Stimulated activated memory B cell treated with anti-CD40 and anti-IgM and Interleukin-4, amounts not matched to agents 10 μg/mL and 1 μg/mL and 100 μg/mL, for 72 hours (primary cell): ENCODE measurements around the gene SLC25A25.
"Not testable (repeated sequence)": the region's sequence is repeated elsewhere in the genome, so short reads cannot be mapped to it uniquely, and the experiment has no call there.

Source experiments
- ATAC-seq: fragments of 150-1000 bp; cut with Tn5 transposase; 2 replicates; pipeline ENCODE4 v1.10.0; 2021
- H3K27ac Mint-ChIP-seq: one replicate; pipeline ENCODE4 v1.8.0; 2022; ENCODE audit warnings: mild to moderate bottlenecking, mixed read lengths
- H3K27me3 Mint-ChIP-seq: one replicate; pipeline ENCODE4 v1.8.0; 2022; ENCODE audit warnings: mixed read lengths
- H3K36me3 Mint-ChIP-seq: one replicate; pipeline ENCODE4 v1.8.0; 2022; ENCODE audit warnings: mixed read lengths
- H3K4me1 Mint-ChIP-seq: one replicate; pipeline ENCODE4 v1.8.0; 2022; ENCODE audit warnings: mixed read lengths
- H3K4me3 Mint-ChIP-seq: one replicate; pipeline ENCODE4 v1.8.0; 2022; ENCODE audit warnings: mild to moderate bottlenecking, moderate library complexity, mixed read lengths
- H3K9me3 Mint-ChIP-seq: one replicate; pipeline ENCODE4 v1.8.0; 2022; ENCODE audit warnings: mixed read lengths

The SLC25A25 gene

GRCh38 chr9:128043467-128043868 lies 24.6 kb upstream of the SLC25A25 start:
- H3K4me3 Mint-ChIP-seq, result no peak overlapping the region
- no peaks in the 10 kb centered on the region for H3K9me3 Mint-ChIP-seq
- peaks cover 14% of the 10 kb centered on the region for H3K4me1 Mint-ChIP-seq
- H3K27me3 Mint-ChIP-seq, result no peaks in the 10 kb centered on the region
- H3K36me3 Mint-ChIP-seq, result no peaks in the 10 kb centered on the region
- no peak overlapping the region for H3K27ac Mint-ChIP-seq
- no peak for ATAC-seq

DNA sequence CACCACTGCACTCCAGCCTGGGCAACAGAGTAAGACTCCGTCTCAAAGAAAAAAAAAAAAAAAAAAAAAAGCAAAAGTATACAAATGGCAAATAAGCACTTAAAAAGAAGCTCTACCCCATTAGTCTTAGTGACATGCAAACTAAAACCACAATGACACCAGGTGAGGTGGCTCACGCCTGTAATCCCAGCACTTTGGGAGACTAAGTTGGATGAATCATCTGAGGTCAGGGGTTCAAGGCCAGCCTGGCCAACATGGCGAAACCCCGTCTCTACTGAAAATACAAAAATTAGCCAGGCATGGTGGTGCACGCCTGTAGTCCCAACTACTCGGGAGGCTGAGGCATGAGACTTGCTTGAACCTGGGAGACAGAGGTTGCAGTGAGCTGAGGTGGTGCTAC lies 22.6 kb upstream of the SLC25A25 start:
- not testable (repeated sequence) for H3K36me3 Mint-ChIP-seq, H3K9me3 Mint-ChIP-seq, ATAC-seq, H3K27me3 Mint-ChIP-seq, H3K4me3 Mint-ChIP-seq, H3K27ac Mint-ChIP-seq
- peaks cover 14% of the 10 kb centered on the region for H3K4me1 Mint-ChIP-seq

DNA sequence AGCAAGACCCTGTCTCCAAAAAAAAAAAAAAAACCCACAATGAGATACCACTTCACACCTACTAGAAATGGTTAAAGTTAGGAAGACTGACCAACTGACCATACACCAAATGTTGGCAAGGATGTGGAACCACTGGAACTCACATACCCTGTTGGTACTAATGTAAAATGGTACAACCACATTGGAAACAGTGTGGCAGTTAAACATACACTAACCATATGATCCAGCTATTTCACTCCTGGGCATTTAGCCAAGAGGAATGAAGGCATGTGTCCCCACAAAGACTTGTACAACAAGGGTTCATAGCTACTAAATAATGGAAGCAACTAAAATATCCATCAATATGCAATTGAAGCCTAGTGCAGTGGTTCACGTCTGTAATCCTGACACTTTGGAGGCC lies 22.2 kb upstream of the SLC25A25 start:
- H3K4me1 Mint-ChIP-seq, result peaks cover 14% of the 10 kb centered on the region
- H3K27me3 Mint-ChIP-seq, result no peaks in the 10 kb centered on the region
- H3K27ac Mint-ChIP-seq, result no peak overlapping the region
- H3K36me3 Mint-ChIP-seq, result no peaks in the 10 kb centered on the region
- H3K4me3 Mint-ChIP-seq, result no peak overlapping the region
- no peaks in the 10 kb centered on the region for H3K9me3 Mint-ChIP-seq
- ATAC-seq, result no peak

- Mint-ChIP-seq H3K4me1 (peaks cover 2% of the 10 kb centered on the region), H3K9me3 (no peaks in the 10 kb centered on the region), H3K27ac (no peak overlapping the region), H3K36me3 (no peaks in the 10 kb centered on the region), H3K27me3 (no peaks in the 10 kb centered on the region), H3K4me3 (no peak overlapping the region)
- ATAC-seq, result no peak
Observed at GRCh38 chr9:128047231-128047630, 20.8 kb upstream of the SLC25A25 start.

DNA sequence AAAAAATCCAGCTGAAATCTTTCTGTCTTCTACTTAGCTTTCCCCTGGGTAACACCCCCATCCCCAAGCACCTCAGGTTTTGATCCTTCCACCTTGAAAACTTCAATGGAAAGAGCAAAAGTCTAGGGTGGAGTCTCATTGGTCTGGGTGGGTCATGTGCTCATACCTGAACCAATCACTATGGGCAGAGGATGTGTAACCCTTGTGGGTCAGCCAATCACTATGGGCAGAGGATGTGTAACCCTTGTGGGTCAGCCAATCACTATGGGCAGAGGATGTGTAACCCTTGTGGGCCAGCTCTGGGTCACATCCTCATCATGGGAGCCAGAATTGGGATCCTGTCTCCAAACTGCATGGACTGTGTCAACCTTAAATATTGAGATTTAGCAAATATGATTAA lies 19.4 kb upstream of the SLC25A25 start:
- Mint-ChIP-seq H3K9me3 (no peaks in the 10 kb centered on the region), H3K27me3 (no peaks in the 10 kb centered on the region), H3K4me3 (no peak overlapping the region), H3K27ac (no peak overlapping the region), H3K36me3 (no peaks in the 10 kb centered on the region), H3K4me1 (no peaks in the 10 kb centered on the region)
- no peak for ATAC-seq

GRCh38 chr9:128049843-128050242 lies 18.2 kb upstream of the SLC25A25 start:
- no peak overlapping the region for H3K27ac Mint-ChIP-seq

DNA sequence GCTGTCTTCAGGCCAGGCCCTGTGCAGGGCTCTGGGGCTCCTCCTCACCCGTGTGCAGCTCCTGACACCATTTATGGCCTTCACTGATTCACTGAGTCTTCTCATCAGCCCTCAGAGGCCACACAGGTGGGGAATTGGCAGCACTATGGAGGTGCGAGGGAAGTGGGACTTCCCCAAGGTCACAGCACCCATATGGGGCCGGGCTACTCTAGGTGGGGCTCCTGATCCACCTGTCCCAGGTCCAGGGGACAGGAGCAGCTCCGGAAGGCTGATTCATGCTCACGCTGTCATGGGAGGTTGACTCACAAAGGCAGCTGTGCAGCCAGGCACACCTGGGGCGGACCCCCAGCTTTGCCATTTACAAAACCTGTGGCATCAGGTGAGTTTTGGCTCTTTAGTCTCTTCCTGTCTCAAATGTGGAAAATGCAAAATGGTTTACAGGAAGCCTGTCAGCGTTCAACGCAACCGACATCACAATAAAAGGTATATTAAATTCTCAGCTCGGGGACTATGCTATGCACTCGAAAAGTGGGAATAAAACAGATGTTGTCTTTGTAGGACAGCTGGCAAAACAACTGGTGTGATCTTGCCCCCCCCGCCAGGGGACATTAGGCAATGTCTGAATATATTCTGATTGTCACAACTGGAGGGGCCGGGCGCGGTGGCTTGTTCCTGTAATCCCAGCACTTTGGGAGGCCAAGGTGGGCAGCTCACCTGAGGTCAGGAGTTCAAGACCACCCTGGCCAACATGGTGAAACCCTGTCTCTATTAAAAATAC lies 15.9 kb upstream of the SLC25A25 start:
- Mint-ChIP-seq H3K4me3 (no peak overlapping the region), H3K9me3 (no peaks in the 10 kb centered on the region), H3K27ac (no peak overlapping the region), H3K36me3 (no peaks in the 10 kb centered on the region), H3K27me3 (no peaks in the 10 kb centered on the region), H3K4me1 (peaks cover 7% of the 10 kb centered on the region)
- no peak for ATAC-seq

More at GRCh38 chr9:128049843-128050242, 18.2 kb upstream of the SLC25A25 start:
- H3K4me3 Mint-ChIP-seq, result no peak overlapping the region
- ATAC-seq, result no peak
- H3K27me3 Mint-ChIP-seq, result no peaks in the 10 kb centered on the region
- no peaks in the 10 kb centered on the region for H3K36me3 Mint-ChIP-seq
- peaks cover 7% of the 10 kb centered on the region for H3K4me1 Mint-ChIP-seq
- H3K9me3 Mint-ChIP-seq, result no peaks in the 10 kb centered on the region

DNA sequence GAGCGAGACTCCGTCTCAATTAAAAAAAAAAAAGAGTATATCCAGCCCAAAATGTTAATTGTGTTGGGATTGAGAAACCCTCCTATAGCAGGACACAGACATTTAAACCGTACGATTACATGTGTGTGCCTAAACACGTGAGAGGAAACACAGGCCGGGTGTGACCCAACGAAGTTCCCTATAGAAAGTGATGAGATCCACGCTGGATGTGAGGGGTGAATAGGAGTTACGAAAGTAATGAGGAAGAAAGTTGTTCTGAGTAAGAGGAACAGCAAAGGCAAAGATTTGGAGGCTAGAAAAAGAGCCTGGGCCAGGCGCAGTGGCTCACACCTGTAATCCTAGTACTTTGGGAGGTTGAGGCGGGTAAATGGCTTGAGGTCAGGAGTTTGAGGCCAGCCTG lies 14.5 kb upstream of the SLC25A25 start:
- Mint-ChIP-seq H3K4me1 (peaks cover 7% of the 10 kb centered on the region), H3K4me3 (no peak overlapping the region)
- ATAC-seq, result no peak

GRCh38 chr9:128054087-128054486 lies 13.9 kb upstream of the SLC25A25 start:
- no peak overlapping the region for H3K4me3 Mint-ChIP-seq

More for the DNA sequence above, 14.5 kb upstream of the SLC25A25 start:
- Mint-ChIP-seq H3K27ac (no peak overlapping the region), H3K27me3 (no peaks in the 10 kb centered on the region), H3K36me3 (no peaks in the 10 kb centered on the region), H3K9me3 (no peaks in the 10 kb centered on the region)

GRCh38 chr9:128055344-128056040 lies 12.5 kb upstream of the SLC25A25 start:
- H3K27me3 Mint-ChIP-seq, result no peaks in the 10 kb centered on the region
- ATAC-seq, result no peak
- no peaks in the 10 kb centered on the region for H3K36me3 Mint-ChIP-seq
- no peak overlapping the region for H3K4me3 Mint-ChIP-seq
- peaks cover 7% of the 10 kb centered on the region for H3K4me1 Mint-ChIP-seq
- peak overlapping the region; percentile 19 for H3K27ac Mint-ChIP-seq
- H3K9me3 Mint-ChIP-seq, result no peaks in the 10 kb centered on the region

More at GRCh38 chr9:128054087-128054486, 13.9 kb upstream of the SLC25A25 start:
- ATAC-seq, result no peak
- H3K4me1 Mint-ChIP-seq, result peaks cover 7% of the 10 kb centered on the region
- no peaks in the 10 kb centered on the region for H3K9me3 Mint-ChIP-seq
- no peaks in the 10 kb centered on the region for H3K36me3 Mint-ChIP-seq
- H3K27me3 Mint-ChIP-seq, result no peaks in the 10 kb centered on the region
- H3K27ac Mint-ChIP-seq, result no peak overlapping the region

DNA sequence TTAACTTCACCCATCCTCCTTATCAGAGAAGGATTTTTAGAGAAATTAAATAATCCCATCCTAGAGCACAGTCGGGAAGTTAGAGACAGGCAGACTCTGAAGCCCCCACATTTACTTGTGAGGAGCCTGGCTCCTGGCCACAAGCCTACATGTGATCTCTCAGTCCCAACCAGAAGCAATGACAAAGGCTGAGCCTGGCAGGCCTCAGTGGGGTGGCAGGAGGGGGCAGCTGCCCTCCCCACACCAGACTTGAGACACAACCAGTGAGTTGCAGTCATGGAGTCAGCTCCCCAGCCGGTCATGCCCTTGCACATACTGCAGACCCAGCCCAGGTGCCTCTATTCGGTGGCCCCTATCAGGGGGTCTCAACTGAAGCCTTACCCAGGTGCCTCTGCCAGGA lies 11.9 kb upstream of the SLC25A25 start:
- H3K36me3 Mint-ChIP-seq, result no peaks in the 10 kb centered on the region
- no peaks in the 10 kb centered on the region for H3K27me3 Mint-ChIP-seq
- ATAC-seq, result no peak
- no peak overlapping the region for H3K27ac Mint-ChIP-seq
- H3K9me3 Mint-ChIP-seq, result no peaks in the 10 kb centered on the region
- H3K4me1 Mint-ChIP-seq, result peaks cover 11% of the 10 kb centered on the region
- H3K4me3 Mint-ChIP-seq, result no peak overlapping the region

GRCh38 chr9:128056887-128057723 lies 10.9 kb upstream of the SLC25A25 start:
- Mint-ChIP-seq H3K4me3 (no peak overlapping the region), H3K4me1 (peaks cover 21% of the 10 kb centered on the region), H3K36me3 (peaks cover 6% of the 10 kb centered on the region), H3K9me3 (no peaks in the 10 kb centered on the region), H3K27me3 (no peaks in the 10 kb centered on the region), H3K27ac (no peak overlapping the region)
- ATAC-seq, result no peak

- no peaks in the 10 kb centered on the region for H3K27me3 Mint-ChIP-seq
- H3K4me1 Mint-ChIP-seq, result peaks cover 29% of the 10 kb centered on the region
- no peak overlapping the region for H3K27ac Mint-ChIP-seq
- no peak for ATAC-seq
- H3K9me3 Mint-ChIP-seq, result no peaks in the 10 kb centered on the region
- H3K36me3 Mint-ChIP-seq, result peaks cover 6% of the 10 kb centered on the region
- H3K4me3 Mint-ChIP-seq, result no peak overlapping the region
Observed at GRCh38 chr9:128057724-128058409, 10.2 kb upstream of the SLC25A25 start.

- H3K27me3 Mint-ChIP-seq, result no peaks in the 10 kb centered on the region
- no peaks in the 10 kb centered on the region for H3K9me3 Mint-ChIP-seq
- ATAC-seq, result no peak
- H3K27ac Mint-ChIP-seq, result no peak overlapping the region
- peaks cover 34% of the 10 kb centered on the region for H3K4me1 Mint-ChIP-seq
- peaks cover 6% of the 10 kb centered on the region for H3K36me3 Mint-ChIP-seq
- no peak overlapping the region for H3K4me3 Mint-ChIP-seq
Observed at GRCh38 chr9:128059365-128059983, 8.6 kb upstream of the SLC25A25 start.
